H1 (cell line): Measurements from ENCODE around the gene ROS1. TPM values are rescaled to one million over a fixed set of nuclear protein-coding genes. Genes with fewer than 3 reads are reported as not detected.

Experiments used
- CTCF ChIA-PET: fragments of 300-600 bp; sonication (Branson Sonifier 250); formaldehyde crosslinking; loops from one replicate; lab custom pipeline; 2021; ENCODE audit not compliant: partially characterized antibody; lab: Charles Lee
- POLR2A ChIA-PET: fragments of 300-600 bp; sonication (Branson Sonifier 250); formaldehyde crosslinking; loops from one replicate; lab custom pipeline; 2021; ENCODE audit warnings: inconsistent platforms; ENCODE audit not compliant: partially characterized antibody; lab: Charles Lee
- DNase-seq, 2 experiments: peaks; one replicate each; pipeline versions ENCODE4 v3.0.0 to v3.0.0-alpha.2; 2010 to 2022; ENCODE audit warnings: low spot score in 2 of 2, low read depth in 1 of 2, mixed read lengths in 1 of 2
- FAIRE-seq: peaks from 2 replicates; lab custom pipeline; 2011; peaks lifted over from hg19 to GRCh38; lab: Jason Lieb, UNC
- H2AFZ ChIP-seq: 2 replicates; pipeline ENCODE4 v1.8.1; 2012; ENCODE audit warnings: low read length, inconsistent platforms
- H2AK5ac ChIP-seq: 2 replicates; pipeline ENCODE4 v1.6.1; 2013; ENCODE audit warnings: low read depth, low read length
- H2BK120ac ChIP-seq: replicated peaks from 2 replicates; pipeline ENCODE3; 2013; ENCODE audit warnings: low read depth, low read length, inconsistent platforms
- H2BK12ac ChIP-seq: 2 replicates; pipeline ENCODE4 v1.6.1; 2013; ENCODE audit warnings: low read depth, low read length
- H2BK15ac ChIP-seq: 2 replicates; pipeline ENCODE4 v1.6.1; 2013; ENCODE audit warnings: low read length
- H2BK20ac ChIP-seq: 2 replicates; pipeline ENCODE4 v1.6.1; 2013; ENCODE audit warnings: low read length
- H2BK5ac ChIP-seq: 2 replicates; pipeline ENCODE4 v1.6.1; 2013; ENCODE audit warnings: low read depth, low read length
- H3K14ac ChIP-seq: 2 replicates; pipeline ENCODE4 v1.6.1; 2013; ENCODE audit warnings: inconsistent platforms; ENCODE audit not compliant: insufficient read length
- H3K18ac ChIP-seq: 2 replicates; pipeline ENCODE4 v1.6.1; 2013; ENCODE audit warnings: low read length; ENCODE audit errors: extremely low read depth
- H3K23ac ChIP-seq: 2 replicates; pipeline ENCODE4 v1.6.1; 2013; ENCODE audit warnings: inconsistent platforms; ENCODE audit not compliant: insufficient read length
- H3K23me2 ChIP-seq: 2 replicates; pipeline ENCODE4 v1.6.1; 2013; ENCODE audit warnings: low read depth, low read length
- H3K27ac ChIP-seq: 2 replicates; pipeline ENCODE4 v1.6.1; 2011; ENCODE audit warnings: low read depth, low read length, inconsistent platforms
- H3K27me3 ChIP-seq, 4 experiments: replicated peaks in 1 of 4; 1 replicate in 1 of 4; 2 replicates in 3 of 4; pipeline versions ENCODE4 v1.6.1 to v1.8.1; 2011 to 2013; ENCODE audit warnings: low read length in 3 of 4, mild to moderate bottlenecking in 3 of 4, inconsistent platforms in 2 of 4, mixed read lengths in 2 of 4, moderate library complexity in 1 of 4; ENCODE audit not compliant: control insufficient read depth in 3 of 4, insufficient read depth in 3 of 4; ENCODE audit errors: extremely low read depth in 1 of 4
- H3K36me3 ChIP-seq, 4 experiments: 2 replicates each; pipeline versions ENCODE4 v1.6.1 to v1.8.1; 2011 to 2013; ENCODE audit warnings: mild to moderate bottlenecking in 4 of 4, low read length in 3 of 4, moderate library complexity in 2 of 4, control low read depth in 1 of 4, inconsistent platforms in 1 of 4; ENCODE audit not compliant: insufficient read depth in 4 of 4, control insufficient read depth in 2 of 4
- H3K4ac ChIP-seq: replicated peaks from 2 replicates; pipeline ENCODE3; 2013; ENCODE audit warnings: low read length, low read depth, mixed read lengths, inconsistent platforms; ENCODE audit not compliant: insufficient read length
- H3K4me1 ChIP-seq, 4 experiments: replicated peaks in 1 of 4; 1 replicate in 1 of 4; 2 replicates in 3 of 4; pipeline versions ENCODE4 v1.6.1 to v1.8.1; 2011 to 2013; ENCODE audit warnings: low read length in 3 of 4, inconsistent platforms in 2 of 4, mixed read lengths in 1 of 4; ENCODE audit not compliant: insufficient read depth in 4 of 4, control insufficient read depth in 3 of 4
- H3K4me2 ChIP-seq, 2 experiments: 2 replicates each; pipeline versions ENCODE4 v1.6.1 to v1.8.1; 2011 to 2013; ENCODE audit warnings: low read depth in 2 of 2, low read length in 2 of 2, control low read depth in 1 of 2, inconsistent platforms in 1 of 2, mild to moderate bottlenecking in 1 of 2; ENCODE audit not compliant: insufficient read depth in 1 of 2
- H3K4me3 ChIP-seq, 4 experiments: fragments of 200-600, 300-600 bp in 1 of 4; sonication (generic), shearing (Covaris generic), sonication (Bioruptor Twin) in 1 of 4; 2 replicates each; pipeline versions ENCODE4 v1.5.1 to v1.8.1; 2011 to 2016; ENCODE audit warnings: low read length in 4 of 4, low read depth in 3 of 4, control low read depth in 2 of 4, inconsistent platforms in 2 of 4, mild to moderate bottlenecking in 2 of 4, mixed read lengths in 1 of 4, moderate library complexity in 1 of 4; ENCODE audit not compliant: insufficient read depth in 2 of 4; ENCODE audit errors: extremely low read depth in 1 of 4
- H3K56ac ChIP-seq: replicated peaks from 2 replicates; pipeline ENCODE3; 2013; ENCODE audit warnings: low read depth, mild to moderate bottlenecking, mixed read lengths, low read length, inconsistent platforms; ENCODE audit not compliant: insufficient read length
- H3K79me1 ChIP-seq: 2 replicates; pipeline ENCODE4 v1.6.1; 2013; ENCODE audit warnings: low read depth, low read length, control low read depth
- H3K79me2 ChIP-seq, 2 experiments: 2 replicates each; pipeline versions ENCODE4 v1.6.1 to v1.8.1; 2012 to 2013; ENCODE audit warnings: low read length in 2 of 2, mild to moderate bottlenecking in 2 of 2, inconsistent platforms in 1 of 2; ENCODE audit not compliant: insufficient read depth in 2 of 2, control insufficient read depth in 1 of 2
- H3K9ac ChIP-seq, 4 experiments: replicated peaks in 1 of 4; 1 replicate in 1 of 4; 2 replicates in 3 of 4; pipeline versions ENCODE4 v1.6.1 to v1.8.1; 2011 to 2013; ENCODE audit warnings: low read depth in 3 of 4, low read length in 3 of 4, control low read depth in 2 of 4, mild to moderate bottlenecking in 2 of 4, moderate library complexity in 2 of 4, inconsistent platforms in 1 of 4; ENCODE audit errors: extremely low read depth in 1 of 4
- H3K9me3 ChIP-seq, 2 experiments: 2 replicates each; pipeline versions ENCODE4 v1.6.1 to v1.8.1; 2012 to 2013; ENCODE audit warnings: mild to moderate bottlenecking in 2 of 2, moderate library complexity in 2 of 2, control low read depth in 1 of 2, inconsistent platforms in 1 of 2, low read depth in 1 of 2, low read length in 1 of 2, mixed read lengths in 1 of 2; ENCODE audit not compliant: insufficient read depth in 2 of 2
- H4K20me1 ChIP-seq, 2 experiments: replicated peaks in 1 of 2; 2 replicates each; pipeline versions ENCODE3 to v1.8.1; 2011 to 2013; ENCODE audit warnings: inconsistent platforms in 2 of 2, low read length in 2 of 2, mild to moderate bottlenecking in 1 of 2; ENCODE audit not compliant: insufficient read depth in 2 of 2, control insufficient read depth in 1 of 2
- H4K5ac ChIP-seq: 2 replicates; pipeline ENCODE4 v1.6.1; 2013; ENCODE audit warnings: low read length, low read depth, mixed read lengths, inconsistent platforms; ENCODE audit not compliant: insufficient read length
- H4K8ac ChIP-seq: 2 replicates; pipeline ENCODE4 v1.8.0; 2013; ENCODE audit warnings: mild to moderate bottlenecking, moderate library complexity, low read length, inconsistent platforms; ENCODE audit not compliant: insufficient read depth; ENCODE audit errors: extremely low read depth
- H4K91ac ChIP-seq: replicated peaks from 2 replicates; pipeline ENCODE3; 2013; ENCODE audit warnings: low read length, mixed read lengths, inconsistent platforms; ENCODE audit not compliant: insufficient read length
- HDAC2 ChIP-seq, 2 experiments: fragments of 300-600 bp in 1 of 2; sonication (generic) in 1 of 2; IDR thresholded peaks; 2 replicates each; pipeline ENCODE4 v1.6.1; 2011 to 2012; ENCODE audit warnings: low read depth in 2 of 2, low read length in 2 of 2, mild to moderate bottlenecking in 2 of 2, moderate library complexity in 2 of 2, borderline replicate concordance in 1 of 2, inconsistent platforms in 1 of 2
- NANOG ChIP-seq: IDR thresholded peaks from 2 replicates; pipeline ENCODE4 v1.6.1; 2011; ENCODE audit warnings: low read length, low read depth, mild to moderate bottlenecking, inconsistent platforms; ENCODE audit not compliant: insufficient read depth, poor library complexity, severe bottlenecking
- POLR2AphosphoS5 ChIP-seq: IDR thresholded peaks from 2 replicates; pipeline ENCODE4 v1.6.1; 2011; ENCODE audit warnings: low read depth, low read length
- POU5F1 ChIP-seq: IDR thresholded peaks from 2 replicates; pipeline ENCODE4 v1.6.1; 2011; ENCODE audit warnings: low read depth, mild to moderate bottlenecking, low read length, moderate library complexity
- RBBP5 ChIP-seq: IDR thresholded peaks from 2 replicates; pipeline ENCODE4 v1.7.1; 2012; ENCODE audit warnings: low read depth, mild to moderate bottlenecking, inconsistent platforms, low read length, moderate library complexity, borderline replicate concordance
- RXRA ChIP-seq: IDR thresholded peaks from 2 replicates; pipeline ENCODE4 v1.6.1; 2011; ENCODE audit warnings: low read depth, mild to moderate bottlenecking, low read length, moderate library complexity; ENCODE audit not compliant: insufficient read depth
- SAP30 ChIP-seq: fragments of 300-600 bp; sonication (generic); IDR thresholded peaks from 2 replicates; pipeline ENCODE4 v1.7.1; 2012; ENCODE audit warnings: low read length, moderate library complexity, mild to moderate bottlenecking, inconsistent platforms; ENCODE audit not compliant: insufficient read depth, insufficient replicate concordance
- TEAD4 ChIP-seq: IDR thresholded peaks from 2 replicates; pipeline ENCODE4 v1.6.1; 2012; ENCODE audit warnings: low read depth, low read length, inconsistent platforms, mixed read lengths
- WGBS, 2 experiments: shearing (Covaris generic) in 1 of 2; methylation state at CpG; one replicate each; pipeline versions ENCODE4 v1.1.6 to v1.1.7; 2013 to 2015; ENCODE audit warnings: low lambda C conversion rate in 2 of 2, mixed read lengths in 2 of 2, inconsistent platforms in 1 of 2, low coverage in 1 of 2, missing lambda C conversion rate in 1 of 2; ENCODE audit not compliant: insufficient replicate concordance in 2 of 2, insufficient coverage in 1 of 2, insufficient read length in 1 of 2; ENCODE audit errors: extremely low coverage in 1 of 2, missing lambda C conversion rate in 1 of 2; 5-methylcytosine and 5-hydroxymethylcytosine counted together
- polyA plus RNA-seq, 7 experiments: library from polyadenylated mRNA; depleted of rRNA in 3 of 7; stranded (reverse) in 5 of 7; unstranded in 2 of 7; fragments of >200 nt in 5 of 7; fragments of 200-250 nt in 2 of 7; gene quantifications; 1 replicate in 5 of 7; 2 replicates in 1 of 7; 4 replicates in 1 of 7; pipeline versions ENCODE4 v1.2.1 to v1.2.3, GENCODE V29; 2011 to 2013; ENCODE audit warnings: missing spikeins in 2 of 7, mixed read lengths in 2 of 7
- total RNA-seq: library from RNA; stranded (reverse); fragmentation: NEBNext Ultra II Directional; extraction: Animal tissue kit (Norgen Biotek cat#: 25700); gene quantifications from 2 replicates; pipeline ENCODE4 v1.2.1, GENCODE V29; 2021

The ROS1 gene
- total and polyA plus RNA-seq, 2 of the 8 experiments (the other 6 are each of a cell fraction or from before 2014, with no cell fraction given): not detected

GRCh38 chr6:117441824-117442264, 16.1 kb upstream of the ROS1 start:
- no peak overlapping the region for H3K4me3 ChIP-seq
- ChIA-PET POLR2A (no interaction called here), CTCF (no interaction called here)
- no peaks in the 10 kb centered on the region for H3K79me2 ChIP-seq
- no peak overlapping the region for H3K4me2 ChIP-seq
- H3K9me3 ChIP-seq: no peaks in the 10 kb centered on the region
- no peaks in the 10 kb centered on the region for H3K23me2 ChIP-seq
- no peak overlapping the region for H2BK5ac ChIP-seq
- H3K56ac ChIP-seq: no peak overlapping the region
- no peak overlapping the region for H2BK15ac ChIP-seq
- H2BK20ac ChIP-seq: no peak overlapping the region
- H2AFZ ChIP-seq: no peak overlapping the region
- no peak overlapping the region for H2BK120ac ChIP-seq
- H3K9ac ChIP-seq: no peak overlapping the region
- H4K91ac ChIP-seq: no peak overlapping the region
- DNase-seq: no peak
- H3K14ac ChIP-seq: no peak overlapping the region
- H3K27me3 ChIP-seq: no peaks in the 10 kb centered on the region
- 96% methylated on average over 2 of the region's 2 CpGs; no CpG with 5 or more reads in 1 of the 2 experiments for WGBS, 2 experiments
- H3K4ac ChIP-seq: no peak overlapping the region
- H4K20me1 ChIP-seq: no peaks in the 10 kb centered on the region
- no peak overlapping the region for H4K8ac ChIP-seq
- no peak overlapping the region for H3K27ac ChIP-seq
- no peaks in the 10 kb centered on the region for H3K36me3 ChIP-seq
- FAIRE-seq: no peak
- no peak overlapping the region for H3K23ac ChIP-seq
- H3K18ac ChIP-seq: no peak overlapping the region
- no peaks in the 10 kb centered on the region for H3K4me1 ChIP-seq
- no peak overlapping the region for H4K5ac ChIP-seq
- H3K79me1 ChIP-seq: no peaks in the 10 kb centered on the region
- no peak overlapping the region for H2AK5ac ChIP-seq
- no peak overlapping the region for H2BK12ac ChIP-seq
- TF ChIP-seq SAP30 (no peak), TEAD4 (no peak), POLR2AphosphoS5 (no peak), NANOG (no peak), RXRA (no peak), POU5F1 (no peak), HDAC2 (IDR thresholded peaks at IDR 0.05; ENCODE audit: borderline replicate concordance in 1 of 2, low read depth in 2 of 2, low read length in 2 of 2) (no peak), RBBP5 (no peak)
